GM12892 (cell line): ENCODE data around the gene IMPACT. TPM values are rescaled to one million over a fixed set of nuclear protein-coding genes. Genes with fewer than 3 reads are reported as not detected.

Experiments
- DNase-seq: peaks from one replicate; pipeline ENCODE4 v3.0.0; 2011; ENCODE audit not compliant: insufficient read length
- FAIRE-seq: peaks from 2 replicates; lab custom pipeline; 2011; peaks lifted over from hg19 to GRCh38; lab: Jason Lieb, UNC
- POLR2A ChIP-seq: IDR thresholded peaks from 2 replicates; pipeline ENCODE4 v1.6.1; 2011; ENCODE audit warnings: low read depth, low read length, control low read depth
- POLR2AphosphoS5 ChIP-seq: IDR thresholded peaks from 2 replicates; pipeline ENCODE4 v1.6.1; 2011; ENCODE audit warnings: low read depth, low read length, control low read depth
- TAF1 ChIP-seq: IDR thresholded peaks from 2 replicates; pipeline ENCODE4 v1.6.1; 2011; ENCODE audit warnings: low read depth, mild to moderate bottlenecking, control low read depth, low read length, borderline replicate concordance
- polyA plus RNA-seq: library from polyadenylated mRNA; unstranded; fragments of >200 nt; gene quantifications from one replicate; pipeline ENCODE4 v1.2.1, GENCODE V29; 2012; ENCODE audit warnings: missing spikeins, inconsistent platforms; ENCODE audit not compliant: missing spikeins

The IMPACT gene, protein sequence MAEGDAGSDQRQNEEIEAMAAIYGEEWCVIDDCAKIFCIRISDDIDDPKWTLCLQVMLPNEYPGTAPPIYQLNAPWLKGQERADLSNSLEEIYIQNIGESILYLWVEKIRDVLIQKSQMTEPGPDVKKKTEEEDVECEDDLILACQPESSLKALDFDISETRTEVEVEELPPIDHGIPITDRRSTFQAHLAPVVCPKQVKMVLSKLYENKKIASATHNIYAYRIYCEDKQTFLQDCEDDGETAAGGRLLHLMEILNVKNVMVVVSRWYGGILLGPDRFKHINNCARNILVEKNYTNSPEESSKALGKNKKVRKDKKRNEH
- polyA plus RNA-seq = 1.6 TPM

DNA sequence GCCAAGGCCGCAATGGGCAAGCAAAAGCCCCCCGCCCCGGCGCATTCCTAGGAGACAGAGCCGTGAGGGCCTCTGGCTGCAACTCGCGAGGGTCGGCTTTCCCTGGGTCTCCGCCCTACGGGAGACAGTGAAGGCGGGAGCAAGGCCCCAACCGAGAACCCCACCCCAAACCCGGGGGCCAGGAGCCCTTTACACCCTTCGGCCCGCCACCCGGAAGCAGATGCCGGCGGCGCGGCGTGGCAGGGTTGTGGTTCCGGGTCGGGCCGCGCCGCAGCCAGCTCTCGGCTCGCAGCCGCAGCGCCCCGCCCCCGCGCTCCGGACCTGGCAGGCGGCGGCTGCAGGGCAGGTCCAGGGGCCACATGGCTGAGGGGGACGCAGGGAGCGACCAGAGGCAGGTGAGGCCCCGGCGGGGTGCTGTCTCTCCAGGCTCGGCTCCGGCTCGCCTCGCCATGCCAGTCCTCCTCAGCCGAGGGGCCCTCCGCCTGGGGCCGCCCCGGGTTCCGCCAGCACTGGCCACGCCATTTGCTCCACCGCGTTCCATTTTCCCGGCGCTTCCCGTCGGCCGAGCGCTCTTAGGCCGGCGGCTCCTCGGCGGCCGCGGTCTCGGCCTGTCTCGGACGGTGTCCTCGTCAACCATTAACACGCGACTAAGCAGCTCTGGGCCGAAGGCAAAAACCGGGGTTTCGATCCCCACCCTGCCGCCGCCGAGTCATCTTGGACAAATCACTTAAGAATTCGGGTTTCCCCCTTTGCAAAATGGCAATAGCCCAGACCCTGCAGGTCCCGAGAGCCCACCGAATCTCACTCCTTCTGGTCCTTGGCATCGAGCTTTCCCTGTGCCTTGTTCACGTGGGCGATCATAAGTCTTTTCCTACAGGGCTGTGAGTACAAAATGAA lies at the start of gene IMPACT:
Gene IMPACT, plus strand, starts transcription at position 273 of the 897 bp plus-strand sequence. Its CDS starts 87 bp downstream, at position 360.
- FAIRE-seq (peak; percentile 42), DNase-seq (peak; percentile 39)
- TF ChIP-seq POLR2A (no peak), POLR2AphosphoS5 (no peak), TAF1 (no peak)

DNA sequence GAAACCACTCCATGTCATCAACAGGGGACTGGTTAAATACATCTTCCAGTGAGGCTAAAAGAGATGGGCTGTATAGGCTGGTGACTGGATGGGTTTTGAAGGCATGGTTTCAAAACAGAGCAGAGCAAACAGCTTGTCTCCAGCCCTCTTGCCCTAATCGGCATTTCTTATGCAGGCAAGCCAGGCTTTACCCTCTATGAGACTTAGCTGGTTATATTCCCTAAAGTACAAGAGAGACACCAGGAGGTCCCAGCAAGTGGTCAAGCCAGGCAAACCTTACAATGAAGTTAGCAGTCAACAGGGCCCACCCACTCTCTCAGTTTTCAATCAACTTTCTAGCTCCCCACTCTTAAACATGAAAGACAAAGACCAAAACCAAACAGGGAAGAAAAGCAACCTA lies 47.9 kb upstream of the IMPACT start:
- TF ChIP-seq POLR2AphosphoS5 (no peak), TAF1 (no peak), POLR2A (no peak)

DNA sequence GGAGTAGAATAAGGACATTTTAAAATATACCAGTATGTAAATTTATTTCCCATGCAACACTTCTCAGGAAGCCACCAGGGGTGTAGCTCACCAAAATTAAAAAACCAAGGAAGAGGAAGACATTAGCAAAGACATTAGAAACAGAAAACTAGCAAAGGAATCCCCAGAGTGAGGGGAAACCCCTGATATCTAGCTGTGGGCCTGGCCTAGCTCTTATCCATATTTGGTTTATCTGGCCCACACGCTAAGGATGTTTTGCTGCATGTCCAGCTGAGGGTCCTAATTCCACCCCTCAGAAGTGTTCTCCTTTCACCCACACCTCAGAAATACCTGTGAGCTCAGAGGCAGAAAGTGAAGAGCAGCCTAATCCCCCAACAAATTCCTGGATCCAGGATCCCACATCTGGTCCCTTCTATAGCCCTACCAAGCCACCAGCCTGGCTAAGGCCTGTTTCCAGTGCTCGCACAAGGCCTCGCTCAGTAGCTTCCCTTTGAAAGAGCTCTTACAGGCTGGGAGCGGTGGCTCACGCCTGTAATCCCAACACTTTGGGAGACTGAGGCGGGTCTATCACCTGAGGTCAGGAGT lies 46.2 kb upstream of the IMPACT start:
- no peak for FAIRE-seq
- DNase-seq = no peak
- TF ChIP-seq POLR2AphosphoS5 (no peak), TAF1 (no peak), POLR2A (no peak)

More for the DNA sequence above, 47.9 kb upstream of the IMPACT start:
- DNase-seq (no peak), FAIRE-seq (no peak)

DNA sequence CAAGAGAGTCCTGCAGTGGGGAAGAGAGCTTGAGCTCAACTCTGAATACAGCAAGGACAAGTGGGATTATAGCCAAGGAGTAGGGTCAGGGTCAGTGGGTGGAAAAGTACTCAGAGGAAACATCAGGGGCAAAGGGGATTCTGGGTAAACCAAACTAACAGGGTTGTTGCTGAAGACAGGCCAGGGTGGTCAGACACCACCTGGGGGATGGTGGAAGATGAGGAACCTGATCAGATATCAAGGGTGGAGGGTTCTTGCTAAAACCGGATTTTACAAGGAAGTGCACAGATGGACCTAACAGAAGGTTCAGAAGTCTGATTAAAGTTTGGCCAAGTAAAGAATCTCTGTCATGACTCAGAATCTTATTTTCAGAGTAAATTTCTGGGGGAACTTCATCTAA lies 45.3 kb upstream of the IMPACT start:
- FAIRE-seq (no peak), DNase-seq (no peak)
- no peak for TF ChIP-seq POLR2AphosphoS5
- TF ChIP-seq POLR2A = no peak
- no peak for TF ChIP-seq TAF1

DNA sequence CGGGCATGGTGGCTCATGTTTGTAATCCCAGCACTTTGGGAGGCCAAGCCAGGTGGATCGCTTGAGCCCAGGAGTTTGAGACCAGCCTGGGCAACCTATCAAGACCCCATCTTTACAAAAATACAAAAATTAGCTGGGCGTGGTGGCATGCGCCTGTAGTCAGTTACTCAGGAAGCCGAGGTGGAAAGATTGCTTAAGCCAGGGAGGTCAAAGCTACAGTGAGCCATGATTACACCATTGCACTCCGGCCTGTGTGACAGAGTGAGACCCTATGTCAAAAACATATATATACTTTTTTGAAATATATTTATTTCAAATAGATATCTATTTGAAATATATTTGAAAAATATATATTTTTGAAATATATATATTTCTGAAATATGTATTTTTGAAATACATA lies 39.8 kb upstream of the IMPACT start:
- FAIRE-seq (no peak), DNase-seq (no peak)
- TF ChIP-seq TAF1 (no peak), POLR2AphosphoS5 (no peak), POLR2A (no peak)

DNA sequence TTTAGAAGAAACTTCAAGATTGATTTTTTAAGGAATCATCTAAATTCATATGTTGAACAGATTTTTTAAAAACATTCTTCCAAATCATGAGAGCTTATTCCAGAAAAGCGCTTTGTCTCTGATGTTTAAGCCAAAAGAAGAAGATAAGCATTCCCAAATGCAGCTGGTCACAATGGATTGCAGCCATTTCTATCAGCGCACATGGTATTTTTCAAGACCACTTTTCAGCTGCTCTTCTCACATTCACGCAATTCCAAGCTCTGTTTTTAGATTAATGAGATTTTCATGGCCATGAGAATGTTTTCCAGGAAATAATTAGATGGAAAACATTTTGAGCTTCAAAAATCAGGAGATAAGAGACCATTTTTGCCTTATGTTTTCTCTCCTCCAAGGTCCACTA lies 37.5 kb upstream of the IMPACT start:
- FAIRE-seq (no peak), DNase-seq (no peak)
- no peak for TF ChIP-seq POLR2AphosphoS5
- no peak for TF ChIP-seq TAF1
- no peak for TF ChIP-seq POLR2A

DNA sequence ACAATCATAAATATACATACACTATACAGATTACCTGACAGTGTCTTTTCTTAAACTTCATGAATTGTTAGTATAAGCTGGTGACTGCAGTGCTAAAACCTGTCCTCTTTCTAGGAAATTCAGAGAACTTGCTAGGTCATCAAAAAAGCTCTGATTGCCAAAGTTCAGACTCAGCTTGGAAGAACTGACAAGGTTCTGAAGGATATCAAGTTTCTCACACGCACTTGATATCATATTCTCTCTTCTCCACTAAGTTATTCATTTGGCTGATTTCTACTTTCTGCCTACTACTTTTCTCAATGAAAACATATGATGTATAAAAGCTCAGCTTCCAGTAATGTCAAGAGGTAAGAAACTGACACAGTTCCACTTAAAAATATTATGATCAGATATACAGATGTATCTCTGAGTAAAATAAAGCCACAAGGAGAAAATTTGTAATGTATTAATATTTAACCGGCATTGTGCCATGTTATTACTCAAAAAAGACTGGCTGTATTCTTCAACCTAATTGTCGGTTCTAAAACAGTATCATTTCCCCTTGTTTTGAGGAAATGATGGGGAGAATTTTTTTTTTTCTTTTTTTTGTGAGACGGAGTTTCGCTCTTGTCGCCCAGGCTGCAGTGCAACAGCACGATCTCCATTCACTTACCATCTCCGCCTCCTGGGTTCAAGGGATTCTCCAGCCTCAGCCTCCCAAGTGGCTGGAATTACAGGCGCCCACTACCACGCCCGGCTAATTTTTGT lies 31.2 kb upstream of the IMPACT start:
- no peak for FAIRE-seq
- TF ChIP-seq POLR2A (no peak), TAF1 (no peak), POLR2AphosphoS5 (no peak)
- DNase-seq = no peak

DNA sequence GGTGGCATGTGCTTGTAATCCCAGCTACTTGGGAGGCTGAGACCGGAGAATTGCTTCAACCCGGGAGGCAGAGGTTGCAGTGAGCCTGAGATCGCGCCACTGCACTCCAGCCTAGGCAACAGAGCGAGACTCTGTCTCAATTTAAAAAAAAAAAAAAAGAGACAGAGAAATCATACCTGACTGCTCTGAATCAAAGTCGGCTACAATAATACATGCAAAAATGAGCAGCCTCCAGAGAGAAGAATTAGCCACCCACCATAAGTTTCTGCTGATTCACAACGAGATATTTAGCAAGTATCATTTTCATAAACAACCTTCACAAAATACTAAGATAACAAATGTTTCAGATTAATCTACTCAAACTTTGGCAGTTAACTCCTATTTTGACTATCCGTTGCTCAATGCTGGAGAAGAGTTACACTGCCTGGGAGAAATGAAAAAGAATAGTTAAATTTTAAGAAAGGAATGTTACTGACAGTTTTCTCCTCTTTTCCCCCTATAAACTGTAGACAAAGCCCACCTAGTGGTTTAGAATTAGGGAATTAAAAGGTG lies 30.3 kb upstream of the IMPACT start:
- no peak for TF ChIP-seq TAF1
- TF ChIP-seq POLR2A = no peak
- TF ChIP-seq POLR2AphosphoS5 = no peak
- DNase-seq = no peak
- no peak for FAIRE-seq

DNA sequence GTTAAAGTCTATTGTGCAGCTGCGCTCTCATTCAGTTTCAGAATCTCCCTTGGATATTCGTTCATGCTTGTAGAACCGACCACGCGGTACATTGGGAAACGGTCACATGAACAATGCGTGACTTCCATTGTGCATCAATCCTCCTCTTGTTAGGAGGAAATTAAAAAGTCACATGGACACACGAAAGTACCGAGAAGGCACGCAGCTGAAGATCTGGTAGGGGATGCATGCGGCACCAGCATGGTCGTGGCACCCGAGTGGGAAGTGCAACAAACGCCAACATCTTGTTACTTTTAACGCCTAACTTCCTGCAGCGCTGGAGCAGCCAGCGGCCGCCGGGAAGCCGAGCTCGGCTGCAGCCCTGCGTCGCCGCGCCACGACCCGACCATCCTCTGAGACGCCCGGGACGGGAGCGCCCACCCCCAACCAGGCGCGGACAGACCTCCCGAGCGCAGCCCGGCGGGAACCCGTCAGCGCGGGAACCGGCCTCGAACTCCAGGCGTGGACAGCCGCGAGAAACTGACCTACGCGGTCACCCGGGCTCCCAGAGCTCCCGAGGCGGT lies 29.3 kb upstream of the IMPACT start:
- no peak for TF ChIP-seq TAF1
- no peak for TF ChIP-seq POLR2AphosphoS5
- no peak for TF ChIP-seq POLR2A
- DNase-seq (no peak), FAIRE-seq (no peak)
